IMR-90 (cell line): ENCODE data around the gene FAM117B. TPM values are rescaled to one million over a fixed set of nuclear protein-coding genes. Genes with fewer than 3 reads are reported as not detected.
A peak's percentile ranks its signal among the peaks of the same experiment; 100 is the strongest.

Source experiments
- ATAC-seq: fragments of 200-7000 bp; cut with Tn5 transposase; 2 replicates; pipeline ENCODE4 v1.9.1; 2020; ENCODE audit warnings: low read depth, mild to moderate bottlenecking, moderate library complexity
- BruUV-seq: library from RNA; stranded (reverse); fragments of 400-500 nt; replicated peaks from 2 replicates; lab custom pipeline; 2021; lab: Mats Ljungman, UMichigan
- CTCF ChIA-PET: fragments of 300-600 bp; formaldehyde crosslinking; extraction: SDS; loops from one replicate; lab custom pipeline; 2021; ENCODE audit warnings: antibody characterized with exemption; lab: Yijun Ruan, JAX
- POLR2A ChIA-PET: fragments of 300-600 bp; sonication (Branson Sonifier 250); formaldehyde crosslinking; loops from one replicate; lab custom pipeline; 2022; ENCODE audit warnings: antibody characterized with exemption; ENCODE audit not compliant: unreplicated experiment; lab: Charles Lee
- DNase-seq: peaks from one replicate; pipeline ENCODE4 v3.0.0; 2013
- H2AFZ ChIP-seq: replicated peaks from 2 replicates; pipeline ENCODE3; 2013; ENCODE audit warnings: low read length, mild to moderate bottlenecking; ENCODE audit not compliant: poor library complexity
- H2AK5ac ChIP-seq: 2 replicates; pipeline ENCODE4 v1.6.1; 2013; ENCODE audit warnings: low read depth, low read length, inconsistent platforms
- H2AK9ac ChIP-seq: replicated peaks from 2 replicates; pipeline ENCODE3; 2013; ENCODE audit warnings: mild to moderate bottlenecking, low read depth, low read length, moderate library complexity; ENCODE audit not compliant: poor library complexity
- H2BK120ac ChIP-seq: 2 replicates; pipeline ENCODE4 v1.6.1; 2013; ENCODE audit warnings: low read depth, low read length, inconsistent platforms
- H2BK15ac ChIP-seq: 3 replicates; pipeline ENCODE4 v1.6.1; 2013; ENCODE audit warnings: low read depth, low read length, inconsistent platforms
- H2BK20ac ChIP-seq: 2 replicates; pipeline ENCODE4 v1.6.1; 2013; ENCODE audit warnings: low read depth, mild to moderate bottlenecking, inconsistent platforms, low read length, moderate library complexity
- H2BK5ac ChIP-seq: 2 replicates; pipeline ENCODE4 v1.6.1; 2013; ENCODE audit warnings: mild to moderate bottlenecking, low read depth, low read length, inconsistent platforms; ENCODE audit not compliant: poor library complexity, severe bottlenecking
- H3K14ac ChIP-seq: replicated peaks from 2 replicates; pipeline ENCODE4 v1.6.1; 2013; ENCODE audit warnings: low read depth, low read length, inconsistent platforms
- H3K18ac ChIP-seq: 2 replicates; pipeline ENCODE4 v1.6.1; 2013; ENCODE audit warnings: low read depth, low read length, control low read depth
- H3K23ac ChIP-seq: 2 replicates; pipeline ENCODE4 v1.6.1; 2013; ENCODE audit warnings: low read depth, low read length, inconsistent platforms
- H3K27ac ChIP-seq: 2 replicates; pipeline ENCODE4 v1.5.1; 2013; ENCODE audit warnings: mild to moderate bottlenecking, control low read depth, low read length; ENCODE audit not compliant: insufficient read depth
- H3K27me3 ChIP-seq: 2 replicates; pipeline ENCODE4 v1.6.1; 2013; ENCODE audit warnings: low read length; ENCODE audit not compliant: control insufficient read depth, insufficient read depth
- H3K36me3 ChIP-seq: 2 replicates; pipeline ENCODE4 v1.6.1; 2013; ENCODE audit warnings: low read length, mixed read lengths; ENCODE audit not compliant: control insufficient read depth, insufficient read depth
- H3K4ac ChIP-seq: 2 replicates; pipeline ENCODE4 v1.6.1; 2013; ENCODE audit warnings: low read depth, low read length, inconsistent platforms
- H3K4me1 ChIP-seq: 2 replicates; pipeline ENCODE4 v1.6.1; 2013; ENCODE audit warnings: low read length, mixed read lengths; ENCODE audit not compliant: control insufficient read depth, insufficient read depth
- H3K4me2 ChIP-seq: 2 replicates; pipeline ENCODE4 v1.6.1; 2013; ENCODE audit warnings: low read depth, mild to moderate bottlenecking, control low read depth, low read length, moderate library complexity
- H3K4me3 ChIP-seq: 2 replicates; pipeline ENCODE4 v1.5.1; 2013; ENCODE audit warnings: low read depth, mild to moderate bottlenecking, control low read depth, low read length, moderate library complexity; ENCODE audit not compliant: insufficient read depth
- H3K56ac ChIP-seq: 2 replicates; pipeline ENCODE4 v1.6.1; 2013; ENCODE audit warnings: low read length, inconsistent platforms; ENCODE audit not compliant: insufficient read depth; ENCODE audit errors: extremely low read depth
- H3K79me1 ChIP-seq, 2 experiments: 2 replicates each; pipeline ENCODE4 v1.6.1; 2013; ENCODE audit warnings: low read length in 2 of 2, inconsistent platforms in 1 of 2, low read depth in 1 of 2
- H3K9ac ChIP-seq: 2 replicates; pipeline ENCODE4 v1.6.1; 2013; ENCODE audit warnings: low read depth, low read length, control low read depth
- H3K9me1 ChIP-seq: 2 replicates; pipeline ENCODE4 v1.6.1; 2013; ENCODE audit warnings: low read length, inconsistent platforms; ENCODE audit not compliant: insufficient read depth
- H3K9me3 ChIP-seq: 2 replicates; pipeline ENCODE4 v1.6.1; 2013; ENCODE audit warnings: low read length; ENCODE audit not compliant: control insufficient read depth, insufficient read depth
- H4K20me1 ChIP-seq: 2 replicates; pipeline ENCODE4 v1.6.1; 2013; ENCODE audit warnings: low read length, inconsistent platforms; ENCODE audit not compliant: insufficient read depth
- H4K5ac ChIP-seq: 2 replicates; pipeline ENCODE4 v1.6.1; 2013; ENCODE audit warnings: mild to moderate bottlenecking, low read depth, low read length, control low read depth
- H4K8ac ChIP-seq, 2 experiments: 2 replicates each; pipeline ENCODE4 v1.6.1; 2013; ENCODE audit warnings: low read depth in 2 of 2, low read length in 2 of 2, control low read depth in 1 of 2, inconsistent platforms in 1 of 2
- H4K91ac ChIP-seq: 2 replicates; pipeline ENCODE4 v1.6.1; 2013; ENCODE audit warnings: low read depth, low read length, inconsistent platforms; ENCODE audit not compliant: insufficient read depth
- RCOR1 ChIP-seq: IDR thresholded peaks from 2 replicates; pipeline ENCODE4 v1.6.1; 2012; ENCODE audit warnings: mild to moderate bottlenecking, low read length, improper control_type of control experiment; ENCODE audit not compliant: insufficient replicate concordance
- WGBS, 2 experiments: methylation state at CpG; one replicate each; pipeline versions ENCODE4 v1.1.5 to v1.1.7; 2013; ENCODE audit warnings: missing lambda C conversion rate in 2 of 2; ENCODE audit not compliant: insufficient read length in 1 of 2; ENCODE audit errors: extremely low coverage in 2 of 2; 5-methylcytosine and 5-hydroxymethylcytosine counted together
- dilution Hi-C: fragments of 300-500 bp; cut with HindIII; formaldehyde crosslinking; loops from one replicate; pipeline ENCODE4 v1.14.3; 2018; ENCODE audit warnings: low sequenced_read_pairs; ENCODE audit not compliant: unreplicated experiment
- in situ Hi-C: fragments of 300-500 bp; cut with MboI; formaldehyde crosslinking; loops from 3 replicates; pipeline ENCODE4 v1.14.3; 2019; ENCODE audit warnings: low sequenced_read_pairs, inconsistent platforms, mixed read lengths
- intact Hi-C: fragments of 100-400 bp; cut with micrococcal nuclease; formaldehyde crosslinking; loops from 2 replicates; pipeline ENCODE4 v1.10.0; 2022
- polyA plus RNA-seq, 3 experiments: library from polyadenylated mRNA; depleted of rRNA; stranded (reverse); fragments of >200 nt; gene quantifications; 2 replicates each; pipeline ENCODE4 v1.2.3, GENCODE V29; 2012; ENCODE audit warnings: low replicate concordance in 1 of 3
- total RNA-seq: library from RNA; depleted of rRNA; stranded (reverse); fragments of >200 nt; gene quantifications from 2 replicates; pipeline ENCODE4 v1.2.3, GENCODE V29; 2012
- TF ChIP-seq, protein P1 (sequence below): fragments of 150-350 bp; IDR thresholded peaks from 2 replicates; pipeline ENCODE4 v1.6.1; 2017; ENCODE audit warnings: mild to moderate bottlenecking, antibody characterized with exemption, low read length, low read depth

The FAM117B gene
- total and polyA plus RNA-seq, 2 of the 4 experiments (the other 2 are of a cell fraction), result 0.54 to 0.79 TPM

DNA sequence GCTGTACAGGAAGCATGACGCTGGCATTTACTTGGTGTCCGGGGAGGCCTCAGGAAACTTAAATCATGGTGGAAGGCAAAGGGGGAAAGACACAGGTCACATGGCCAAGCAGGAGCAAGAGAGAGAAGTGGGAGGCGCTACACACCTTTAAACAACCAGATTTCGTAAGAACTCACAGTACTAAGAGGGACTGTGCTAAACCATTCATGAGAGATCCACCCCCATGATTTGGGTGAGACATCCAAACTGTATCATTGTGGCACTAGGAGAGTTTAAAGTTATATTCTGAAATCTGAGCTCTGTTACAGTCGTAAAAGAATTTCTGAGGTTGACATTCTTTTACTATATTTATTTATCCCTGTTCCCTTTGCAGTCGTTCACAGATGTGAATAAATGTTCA lies 120.2 kb downstream of the FAM117B start:
- intact Hi-C loops (no loop called here), dilution Hi-C loops (no loop called here)
- no CpG with 5 or more reads among the region's 6 CpGs for WGBS, 2 experiments

More for the DNA sequence above, 120.2 kb downstream of the FAM117B start:
- Histone ChIP-seq H3K4me1 (peaks cover 2% of the 10 kb centered on the region; the same call in 1 of the 2 replicates), H2BK20ac (no peak overlapping the region), H3K23ac (no peak overlapping the region), H3K4ac (no peak overlapping the region), H2AK5ac (no peak overlapping the region), H3K56ac (no peak overlapping the region), H3K14ac (no peak overlapping the region), H3K9me3 (no peaks in the 10 kb centered on the region), H4K8ac (no peak overlapping the region), H3K36me3 (peaks cover 8% of the 10 kb centered on the region), H3K79me1 (no peaks in the 10 kb centered on the region), H2BK15ac (no peak overlapping the region), H3K27me3 (no peaks in the 10 kb centered on the region), H2AK9ac (no peak overlapping the region), H4K5ac (no peak overlapping the region), H3K9ac (no peak overlapping the region), H3K4me2 (no peak overlapping the region), H4K20me1 (no peaks in the 10 kb centered on the region), H3K27ac (peak overlapping the region; percentile 23; the same call in 1 of the 2 replicates), H4K91ac (no peak overlapping the region), H3K9me1 (no peaks in the 10 kb centered on the region), H2BK5ac (no peak overlapping the region), H2AFZ (no peak overlapping the region), H2BK120ac (no peak overlapping the region), H3K18ac (no peak overlapping the region), H3K4me3 (no peak overlapping the region)
- in situ Hi-C loops, result no loop called here
- DNase-seq (peak; percentile 51), ATAC-seq (peak; percentile 81)
- TF ChIP-seq, protein P1, sequence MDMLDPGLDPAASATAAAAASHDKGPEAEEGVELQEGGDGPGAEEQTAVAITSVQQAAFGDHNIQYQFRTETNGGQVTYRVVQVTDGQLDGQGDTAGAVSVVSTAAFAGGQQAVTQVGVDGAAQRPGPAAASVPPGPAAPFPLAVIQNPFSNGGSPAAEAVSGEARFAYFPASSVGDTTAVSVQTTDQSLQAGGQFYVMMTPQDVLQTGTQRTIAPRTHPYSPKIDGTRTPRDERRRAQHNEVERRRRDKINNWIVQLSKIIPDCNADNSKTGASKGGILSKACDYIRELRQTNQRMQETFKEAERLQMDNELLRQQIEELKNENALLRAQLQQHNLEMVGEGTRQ, result 0 out of 2 replicates have a peak, but pooled peaks have one; percentile 17
- TF ChIP-seq RCOR1, result no peak
- POLR2A ChIA-PET, result no interaction called here
- CTCF ChIA-PET, result interaction anchor here (0.6 kb wide), 1 partner anchor 22 kb away, joined by 5 read pairs; no protein-coding TSS in a partner anchor
- no TSS peak for BruUV-seq
